Neural cell (in vitro differentiated cells): ENCODE data around the gene CPEB1. TPM values are rescaled to one million over a fixed set of nuclear protein-coding genes. Genes with fewer than 3 reads are reported as not detected.
"Not testable (repeated sequence)": the region's sequence is repeated elsewhere in the genome, so short reads cannot be mapped to it uniquely, and the experiment has no call there.

Source experiments
- H2AFZ ChIP-seq: fragments of 200-600, 300-800 bp; sonication (generic), shearing (Covaris generic); 2 replicates; pipeline ENCODE4 v1.6.0; 2014; ENCODE audit warnings: low read depth, mild to moderate bottlenecking, antibody characterized with exemption, low read length, moderate library complexity
- H3F3A ChIP-seq: fragments of 200-600 bp; shearing (Covaris generic); 2 replicates; pipeline ENCODE4 v1.6.1; 2016; ENCODE audit warnings: mild to moderate bottlenecking, moderate library complexity, mixed read lengths, antibody characterized with exemption, low read length; ENCODE audit not compliant: insufficient read depth, poor library complexity, severe bottlenecking
- H3K27ac ChIP-seq: fragments of 200-600, 300-800 bp; sonication (generic), shearing (Covaris generic); 2 replicates; pipeline ENCODE4 v1.5.1; 2014; ENCODE audit warnings: mild to moderate bottlenecking, low read length, moderate library complexity
- H3K27me3 ChIP-seq: fragments of 300-800, 200-600 bp; sonication (generic), shearing (Covaris generic); 2 replicates; pipeline ENCODE4 v1.6.0; 2014; ENCODE audit warnings: mild to moderate bottlenecking, low read depth, low read length, moderate library complexity; ENCODE audit not compliant: insufficient read depth
- H3K36me3 ChIP-seq: fragments of 300-800, 200-600 bp; sonication (generic), shearing (Covaris generic); 2 replicates; pipeline ENCODE4 v1.5.1; 2014; ENCODE audit warnings: mild to moderate bottlenecking, antibody characterized with exemption, low read length, moderate library complexity; ENCODE audit not compliant: insufficient read depth
- H3K4me2 ChIP-seq: fragments of 300-800, 200-600 bp; sonication (generic), shearing (Covaris generic); 2 replicates; pipeline ENCODE4 v1.6.0; 2014; ENCODE audit warnings: mild to moderate bottlenecking, low read length
- H3K4me3 ChIP-seq: fragments of 300-800, 200-600 bp; sonication (generic), shearing (Covaris generic); 2 replicates; pipeline ENCODE4 v1.5.1; 2014; ENCODE audit warnings: mild to moderate bottlenecking, low read length, moderate library complexity
- H3K79me2 ChIP-seq: fragments of 200-600 bp; shearing (Covaris generic); replicated peaks from 2 replicates; pipeline ENCODE4 v1.6.0; 2014; ENCODE audit warnings: mild to moderate bottlenecking, low read length, moderate library complexity; ENCODE audit not compliant: insufficient read depth
- H3K9ac ChIP-seq: fragments of 300-800, 200-600 bp; sonication (generic), shearing (Covaris generic); 2 replicates; pipeline ENCODE4 v1.6.1; 2016; ENCODE audit warnings: mild to moderate bottlenecking, low read length, mixed read lengths
- H3K9me2 ChIP-seq: fragments of 200-600 bp; shearing (Covaris generic); 2 replicates; pipeline ENCODE4 v1.6.1; 2016; ENCODE audit warnings: mild to moderate bottlenecking, low read length, mixed read lengths; ENCODE audit not compliant: insufficient read depth
- H3K9me3 ChIP-seq: fragments of 200-600, 300-800 bp; sonication (generic), shearing (Covaris generic); 2 replicates; pipeline ENCODE4 v1.6.1; 2016; ENCODE audit warnings: mild to moderate bottlenecking, mixed run types, low read length, moderate library complexity, mixed read lengths
- H4K20me1 ChIP-seq: fragments of 200-600 bp; shearing (Covaris generic); 2 replicates; pipeline ENCODE4 v1.6.1; 2016; ENCODE audit warnings: mild to moderate bottlenecking, mixed run types; ENCODE audit not compliant: insufficient read depth
- polyA plus RNA-seq: library from polyadenylated mRNA; depleted of rRNA; stranded (reverse); fragments of >200 nt; gene quantifications from 2 replicates; pipeline ENCODE4 v1.2.3, GENCODE V29; 2014

CPEB1 gene
- polyA plus RNA-seq, 1 donor from 2014 or later: 0.61 TPM

- H3K36me3 ChIP-seq, H3K9me3 ChIP-seq, H4K20me1 ChIP-seq, H2AFZ ChIP-seq, H3F3A ChIP-seq, H3K79me2 ChIP-seq, H3K27me3 ChIP-seq, H3K4me3 ChIP-seq, H3K9ac ChIP-seq, H3K9me2 ChIP-seq, H3K27ac ChIP-seq, H3K4me2 ChIP-seq: not testable (repeated sequence)
Observed at GRCh38 chr15:82504074-82504473, 143.1 kb downstream of the CPEB1 start.

GRCh38 chr15:82502700-82503339 is 144.3 kb downstream of the CPEB1 start:
- H3K27ac ChIP-seq, H3K79me2 ChIP-seq, H3K4me3 ChIP-seq, H4K20me1 ChIP-seq, H3F3A ChIP-seq, H3K27me3 ChIP-seq, H3K9me3 ChIP-seq, H3K4me2 ChIP-seq, H3K9me2 ChIP-seq, H3K9ac ChIP-seq, H2AFZ ChIP-seq, H3K36me3 ChIP-seq: not testable (repeated sequence)

GRCh38 chr15:82500772-82501171 is 146.4 kb downstream of the CPEB1 start:
- not testable (repeated sequence) for H4K20me1 ChIP-seq, H3K4me3 ChIP-seq, H3K9me3 ChIP-seq, H3F3A ChIP-seq, H3K9me2 ChIP-seq, H3K36me3 ChIP-seq, H2AFZ ChIP-seq, H3K27ac ChIP-seq, H3K9ac ChIP-seq, H3K79me2 ChIP-seq, H3K27me3 ChIP-seq, H3K4me2 ChIP-seq

GRCh38 chr15:82497978-82498377 is 149.2 kb downstream of the CPEB1 start:
- H3K27ac ChIP-seq, H2AFZ ChIP-seq, H3K4me2 ChIP-seq, H3K27me3 ChIP-seq, H3K9ac ChIP-seq, H3K4me3 ChIP-seq, H3F3A ChIP-seq, H4K20me1 ChIP-seq, H3K9me3 ChIP-seq, H3K36me3 ChIP-seq, H3K9me2 ChIP-seq, H3K79me2 ChIP-seq: not testable (repeated sequence)

Other genes starting within 250 kb of the CPEB1 start
- gene GOLGA6L9, start 217.5 kb downstream of the CPEB1 start, polyA plus RNA-seq: 27.5 and 27.7 TPM in 2 replicates
- gene RPS17, start 106.9 kb downstream of the CPEB1 start, polyA plus RNA-seq: 2,425 and 2,561 TPM in 2 replicates
- 64.2 and 81.9 TPM in 2 replicates for gene AP3B2, start 62.5 kb upstream of the CPEB1 start, polyA plus RNA-seq
- gene FSD2, start 158.7 kb upstream of the CPEB1 start, polyA plus RNA-seq: not detected in 2 replicates
- gene WHAMM, start 162.3 kb upstream of the CPEB1 start, polyA plus RNA-seq: 1.5 and 2.8 TPM in 2 replicates